Ammon's horn (tissue), 1 donor: ENCODE data around the gene RSRC2.
"Not testable (repeated sequence)": the region's sequence is repeated elsewhere in the genome, so short reads cannot be mapped to it uniquely, and the experiment has no call there.

Experiments used
- DNase-seq: peaks from one replicate; pipeline ENCODE4 v3.0.0-alpha.2; 2016; ENCODE audit warnings: low spot score

The RSRC2 gene

GRCh38 chr12:122526683-122527477 lies at the start of gene RSRC2, which contains the start of gene KNTC1:
RSRC2 (minus strand) TSS chr12:122526936; CDS start chr12:122526853, 83 bp downstream.
KNTC1 (plus strand) TSS chr12:122527249; CDS start chr12:122530064, 2,815 bp downstream.
- DNase-seq, result peak; percentile 99

GRCh38 chr12:122571821-122572220 lies 45.1 kb upstream of the RSRC2 start:
- no peak for DNase-seq

- DNase-seq, result not testable (repeated sequence)
These were observed 43.3 kb upstream of the RSRC2 start for GRCh38 chr12:122570006-122570405.

GRCh38 chr12:122569288-122569687 lies 42.6 kb upstream of the RSRC2 start:
- no peak for DNase-seq

GRCh38 chr12:122566816-122567215 lies 40.1 kb upstream of the RSRC2 start:
- DNase-seq, result not testable (repeated sequence)

- no peak for DNase-seq
These were observed 36.6 kb upstream of the RSRC2 start for GRCh38 chr12:122563361-122563760.

- DNase-seq, result no peak
These were observed 33.4 kb upstream of the RSRC2 start for GRCh38 chr12:122560138-122560537.

GRCh38 chr12:122558745-122559641 lies 32.3 kb upstream of the RSRC2 start:
- no peak for DNase-seq

GRCh38 chr12:122547330-122547729 lies 20.6 kb upstream of the RSRC2 start:
- no peak for DNase-seq

GRCh38 chr12:122545855-122546254 lies 19.1 kb upstream of the RSRC2 start:
- no peak for DNase-seq

- no peak for DNase-seq
These were observed 17.8 kb upstream of the RSRC2 start for GRCh38 chr12:122544537-122544936.

GRCh38 chr12:122538496-122538895 lies 11.8 kb upstream of the RSRC2 start:
- DNase-seq, result no peak

GRCh38 chr12:122537021-122537420 lies 10.3 kb upstream of the RSRC2 start:
- DNase-seq, result no peak

- DNase-seq, result peak; percentile 30
These were observed 7.1 kb upstream of the RSRC2 start for GRCh38 chr12:122533856-122534255.

- DNase-seq, result no peak
These were observed 2.3 kb upstream of the RSRC2 start for GRCh38 chr12:122528992-122529391.

GRCh38 chr12:122528582-122528981 lies 1.8 kb upstream of the RSRC2 start:
- no peak for DNase-seq

GRCh38 chr12:122527478-122527944 lies 775 bp upstream of the RSRC2 start:
- DNase-seq, result peak; percentile 41

- DNase-seq, result no peak
These were observed 2.7 kb downstream of the RSRC2 start for GRCh38 chr12:122523846-122524718.

GRCh38 chr12:122523280-122523679 lies 3.5 kb downstream of the RSRC2 start:
- no peak for DNase-seq

GRCh38 chr12:122520676-122521075 lies 6.1 kb downstream of the RSRC2 start:
- no peak for DNase-seq

GRCh38 chr12:122519418-122519817 lies 7.3 kb downstream of the RSRC2 start:
- DNase-seq, result no peak

GRCh38 chr12:122518908-122519307 lies 7.8 kb downstream of the RSRC2 start:
- no peak for DNase-seq
